ENCODE data around the gene EPN3.

The EPN3 gene

GRCh38 chr17:50593321-50593720 is 60.8 kb downstream of the EPN3 start:
- peak; percentile 12 to 84 for DNase-seq

Data from NCI-H187 (cell line).